RWPE1 (cell line): ENCODE results near the gene CDH6.

ENCODE experiments used
- CTCF ChIA-PET: fragments of 350-600 bp; sonication (Branson Sonifier 250); formaldehyde crosslinking; extraction: SDS; loops from one replicate; lab custom pipeline; 2021; lab: Yijun Ruan, JAX
- POLR2A ChIA-PET: fragments of 400-600 bp; formaldehyde crosslinking; extraction: SDS; loops from one replicate; lab custom pipeline; 2020; ENCODE audit warnings: antibody characterized with exemption; ENCODE audit not compliant: low non-redundant PET; lab: Yijun Ruan, JAX
- DNase-seq: peaks from one replicate; pipeline ENCODE4 v3.0.0; 2012; ENCODE audit warnings: low spot score
- H3K27ac ChIP-seq: fragments of 450-650 bp; 2 replicates; pipeline ENCODE4 v1.5.1; 2017
- TF ChIP-seq, protein P1 (sequence below): fragments of 450-650 bp; conservative IDR thresholded peaks from 2 replicates; pipeline ENCODE4 v1.5.1; 2017; ENCODE audit warnings: low read depth, mild to moderate bottlenecking

CDH6 gene

DNA sequence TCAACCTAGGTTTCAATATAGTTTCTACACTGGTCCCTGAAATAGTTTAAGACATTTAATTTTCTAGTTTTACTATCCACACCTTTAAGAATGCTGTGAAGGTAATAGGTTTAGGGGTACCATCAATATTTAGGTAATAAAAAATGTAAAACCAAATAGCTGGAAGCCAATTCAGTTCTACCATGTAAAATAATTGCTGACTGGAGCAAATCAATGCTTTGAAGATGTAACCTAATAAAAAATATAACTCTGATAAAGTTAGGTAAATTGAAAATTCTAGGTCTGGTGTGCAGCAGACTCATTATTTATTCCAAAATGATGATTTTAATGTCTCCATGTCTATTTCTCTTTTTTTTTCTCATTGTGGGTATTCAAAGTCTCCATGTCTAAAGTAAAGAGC, 21.8 kb downstream of the CDH6 start:
- no peak overlapping the region for H3K27ac ChIP-seq
- CTCF ChIA-PET, result interaction anchor here (0.6 kb wide), 1 partner anchor 801 kb away, joined by 4 read pairs; no protein-coding TSS in a partner anchor
- TF ChIP-seq, protein P1, sequence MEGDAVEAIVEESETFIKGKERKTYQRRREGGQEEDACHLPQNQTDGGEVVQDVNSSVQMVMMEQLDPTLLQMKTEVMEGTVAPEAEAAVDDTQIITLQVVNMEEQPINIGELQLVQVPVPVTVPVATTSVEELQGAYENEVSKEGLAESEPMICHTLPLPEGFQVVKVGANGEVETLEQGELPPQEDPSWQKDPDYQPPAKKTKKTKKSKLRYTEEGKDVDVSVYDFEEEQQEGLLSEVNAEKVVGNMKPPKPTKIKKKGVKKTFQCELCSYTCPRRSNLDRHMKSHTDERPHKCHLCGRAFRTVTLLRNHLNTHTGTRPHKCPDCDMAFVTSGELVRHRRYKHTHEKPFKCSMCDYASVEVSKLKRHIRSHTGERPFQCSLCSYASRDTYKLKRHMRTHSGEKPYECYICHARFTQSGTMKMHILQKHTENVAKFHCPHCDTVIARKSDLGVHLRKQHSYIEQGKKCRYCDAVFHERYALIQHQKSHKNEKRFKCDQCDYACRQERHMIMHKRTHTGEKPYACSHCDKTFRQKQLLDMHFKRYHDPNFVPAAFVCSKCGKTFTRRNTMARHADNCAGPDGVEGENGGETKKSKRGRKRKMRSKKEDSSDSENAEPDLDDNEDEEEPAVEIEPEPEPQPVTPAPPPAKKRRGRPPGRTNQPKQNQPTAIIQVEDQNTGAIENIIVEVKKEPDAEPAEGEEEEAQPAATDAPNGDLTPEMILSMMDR, result no peak
- POLR2A ChIA-PET, result no interaction called here
- no peak for DNase-seq

DNA sequence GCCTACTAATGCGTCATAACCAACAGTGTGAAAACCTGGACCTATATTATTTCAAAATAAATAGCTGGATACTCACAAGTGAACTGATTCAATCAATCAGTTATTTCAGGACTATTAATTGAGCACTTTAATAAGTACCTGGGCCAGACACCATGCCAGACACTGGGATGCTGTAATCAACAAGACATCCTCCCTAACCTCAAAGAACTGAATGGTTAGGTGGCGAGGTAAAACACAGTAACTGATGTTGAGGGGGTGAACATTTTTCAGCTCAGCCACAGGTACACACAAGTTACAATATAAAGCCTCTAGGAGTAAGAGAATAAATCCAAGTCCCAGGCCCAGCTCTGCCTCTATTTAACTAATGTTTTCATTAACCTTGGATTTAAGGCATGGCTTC, 24.0 kb downstream of the CDH6 start:
- ChIA-PET POLR2A (no interaction called here), CTCF (interaction anchor here (0.6 kb wide), 1 partner anchor 786 kb away, joined by 4 read pairs; no protein-coding TSS in a partner anchor)
- no peak overlapping the region for H3K27ac ChIP-seq
- no peak for DNase-seq
- TF ChIP-seq, protein P1, result no peak

DNA sequence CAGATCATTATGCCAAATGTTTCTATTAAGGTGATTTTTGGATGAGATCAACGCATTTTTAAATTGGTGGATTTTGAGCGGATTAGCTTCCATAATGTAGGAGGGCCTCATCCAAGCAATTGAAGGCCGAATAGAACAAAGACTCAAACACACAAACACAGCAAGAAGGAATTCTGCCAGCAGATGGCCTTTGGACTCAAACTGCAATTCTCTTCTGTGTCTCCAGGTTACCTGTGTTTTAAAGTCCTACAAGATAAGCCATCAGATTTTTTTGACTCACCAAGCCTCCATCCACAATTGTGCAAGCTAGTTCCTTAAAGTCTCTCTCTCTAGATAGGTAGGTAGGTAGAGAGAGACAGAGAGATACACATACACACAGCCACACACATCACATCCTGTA, 25.5 kb downstream of the CDH6 start:
- TF ChIP-seq, protein P1, result no peak
- POLR2A ChIA-PET, result no interaction called here
- CTCF ChIA-PET, result interaction anchor here (0.6 kb wide), 1 partner anchor 1004 kb away, joined by 3 read pairs; no protein-coding TSS in a partner anchor
- DNase-seq, result no peak
- no peak overlapping the region for H3K27ac ChIP-seq

DNA sequence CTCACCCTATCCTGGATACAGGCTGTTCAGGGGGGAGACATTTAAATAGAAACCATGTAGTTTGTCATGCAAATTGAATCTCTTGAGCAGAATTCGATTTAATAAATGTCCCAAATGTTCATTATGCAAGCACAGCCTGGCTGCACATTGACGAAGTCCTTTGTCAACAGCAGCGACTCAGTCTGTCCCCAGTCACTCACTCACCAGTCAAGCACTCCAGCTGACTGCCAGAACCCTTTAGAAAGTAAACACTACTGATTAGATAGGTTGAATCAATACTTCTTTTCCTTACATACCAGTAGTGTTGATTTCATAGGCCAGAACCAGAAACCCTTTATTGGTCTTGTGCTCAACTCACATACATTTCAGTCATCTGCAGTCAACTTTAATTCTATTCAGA, 27.5 kb downstream of the CDH6 start:
- DNase-seq, result no peak
- ChIA-PET POLR2A (no interaction called here), CTCF (interaction anchor here (1.8 kb wide), 1 partner anchor 11 kb away, joined by 9 read pairs; no protein-coding TSS in a partner anchor)
- H3K27ac ChIP-seq, result no peak overlapping the region
- TF ChIP-seq, protein P1, result no peak

DNA sequence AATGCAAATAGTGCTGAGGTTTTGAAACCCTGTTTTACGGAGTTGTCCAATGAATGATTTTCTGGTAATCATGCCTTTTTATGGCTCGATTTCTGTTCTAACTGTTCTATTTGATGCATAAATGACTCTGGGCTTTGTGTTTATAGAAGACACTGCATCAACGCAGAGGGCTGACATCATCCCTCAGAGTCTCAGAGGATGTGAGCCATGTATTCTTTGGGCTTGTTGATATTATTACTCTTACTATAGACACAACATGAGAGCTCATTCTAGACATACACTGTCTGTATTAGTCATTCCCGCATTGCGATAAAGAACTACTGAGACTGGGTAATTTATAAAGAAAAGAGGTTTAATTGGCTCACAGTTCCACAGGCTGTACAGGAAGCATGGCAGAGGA, 31.6 kb downstream of the CDH6 start:
- TF ChIP-seq, protein P1, result no peak
- H3K27ac ChIP-seq, result no peak overlapping the region
- no peak for DNase-seq
- ChIA-PET CTCF (no interaction called here), POLR2A (no interaction called here)

DNA sequence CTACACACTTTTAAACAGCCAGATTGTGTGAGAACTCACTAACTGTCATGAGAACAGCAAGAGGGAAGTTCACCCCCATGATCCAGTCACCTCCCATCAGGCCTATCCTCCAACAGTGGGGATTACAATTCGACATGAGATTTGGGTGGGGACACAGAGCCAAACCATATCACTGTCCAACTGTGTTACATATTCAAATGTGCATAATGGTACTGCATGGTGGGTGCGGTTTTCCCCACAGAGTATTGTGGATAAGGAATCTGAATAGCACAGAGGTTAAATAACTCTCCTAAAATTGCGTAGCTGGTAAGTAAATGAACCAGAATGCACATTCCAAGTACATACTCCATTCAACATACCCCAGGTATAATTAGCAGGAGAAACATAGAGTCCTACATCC, 32.1 kb downstream of the CDH6 start:
- H3K27ac ChIP-seq, result no peak overlapping the region
- DNase-seq, result no peak
- TF ChIP-seq, protein P1, result no peak
- ChIA-PET CTCF (no interaction called here), POLR2A (no interaction called here)

DNA sequence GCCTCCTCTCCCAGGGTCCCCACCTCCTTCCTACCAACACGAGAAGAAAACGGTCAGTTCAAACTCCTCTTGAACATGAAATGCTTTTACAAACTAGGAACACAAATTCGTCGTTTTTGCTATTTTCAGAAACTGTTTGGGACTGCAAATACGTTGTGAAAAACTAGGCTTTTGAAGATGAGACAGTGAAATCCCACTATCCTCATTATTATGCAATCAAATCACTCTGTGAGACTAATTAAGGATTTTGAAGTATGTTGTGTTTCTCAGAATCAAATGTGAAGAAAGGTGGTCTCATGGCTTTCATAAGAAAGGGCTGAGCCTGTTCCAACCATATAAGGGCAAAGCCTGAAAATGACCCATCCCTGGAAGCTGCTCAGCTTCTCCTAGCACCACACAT, 33.2 kb downstream of the CDH6 start:
- DNase-seq, result no peak
- CTCF ChIA-PET, result no interaction called here
- no peak overlapping the region for H3K27ac ChIP-seq
- POLR2A ChIA-PET, result no interaction called here
- TF ChIP-seq, protein P1, result no peak
